MCF 10A (cell line): ENCODE data around the gene SAP30BP. TPM values are rescaled to one million over a fixed set of nuclear protein-coding genes. Genes with fewer than 3 reads are reported as not detected.

ENCODE experiments used
- BruUV-seq: library from RNA; stranded (reverse); fragments of 400-500 nt; replicated peaks from 2 replicates; lab custom pipeline; 2021; lab: Mats Ljungman, UMichigan
- CTCF ChIA-PET: fragments of 300-600 bp; sonication (Branson Sonifier 250); formaldehyde crosslinking; extraction: SDS; loops from one replicate; lab custom pipeline; 2021; ENCODE audit warnings: antibody characterized with exemption, inconsistent platforms; lab: Yijun Ruan, JAX
- POLR2A ChIA-PET: fragments of 300-600, 350-650 bp; sonication (Branson Sonifier 250); formaldehyde crosslinking; extraction: SDS; loops from one replicate; lab custom pipeline; 2020; ENCODE audit warnings: antibody characterized with exemption, inconsistent platforms; lab: Yijun Ruan, JAX
- DNase-seq: peaks from one replicate; pipeline ENCODE4 v3.0.0-alpha.2; 2018; ENCODE audit not compliant: unreplicated experiment
- H3K27ac Mint-ChIP-seq: one replicate; pipeline ENCODE4 v1.8.0; 2022; ENCODE audit warnings: mild to moderate bottlenecking, low read depth, mixed read lengths; ENCODE audit not compliant: unreplicated experiment
- H3K27me3 Mint-ChIP-seq: one replicate; pipeline ENCODE4 v1.8.0; 2022; ENCODE audit warnings: mixed read lengths; ENCODE audit not compliant: insufficient read depth, unreplicated experiment
- H3K36me3 Mint-ChIP-seq: one replicate; pipeline ENCODE4 v1.8.0; 2022; ENCODE audit warnings: mild to moderate bottlenecking, moderate library complexity, mixed read lengths; ENCODE audit not compliant: insufficient read depth, unreplicated experiment
- H3K4me1 Mint-ChIP-seq: one replicate; pipeline ENCODE4 v1.8.0; 2022; ENCODE audit warnings: mixed read lengths; ENCODE audit not compliant: insufficient read depth, unreplicated experiment
- H3K4me3 Mint-ChIP-seq: one replicate; pipeline ENCODE4 v1.8.0; 2022; ENCODE audit warnings: mild to moderate bottlenecking, moderate library complexity, mixed read lengths; ENCODE audit not compliant: unreplicated experiment
- H3K9me3 Mint-ChIP-seq: one replicate; pipeline ENCODE4 v1.8.0; 2022; ENCODE audit warnings: mixed read lengths; ENCODE audit not compliant: unreplicated experiment
- intact Hi-C: fragments of 100-400 bp; cut with micrococcal nuclease; formaldehyde crosslinking; loops from 2 replicates; pipeline ENCODE4 v1.14.1; 2022
- total RNA-seq: library from RNA; stranded (reverse); gene quantifications from 2 replicates; pipeline ENCODE4 v1.2.3, GENCODE V29; 2022
- TF ChIP-seq, protein P1 (sequence below): fragments of 200-600 bp; IDR thresholded peaks from one replicate; pipeline ENCODE4 v1.8.0; 2022; ENCODE audit warnings: antibody characterized with exemption, mild to moderate bottlenecking; ENCODE audit not compliant: unreplicated experiment

The SAP30BP gene
- total RNA-seq, 1 experiment from 2014 or later = 123 TPM

DNA sequence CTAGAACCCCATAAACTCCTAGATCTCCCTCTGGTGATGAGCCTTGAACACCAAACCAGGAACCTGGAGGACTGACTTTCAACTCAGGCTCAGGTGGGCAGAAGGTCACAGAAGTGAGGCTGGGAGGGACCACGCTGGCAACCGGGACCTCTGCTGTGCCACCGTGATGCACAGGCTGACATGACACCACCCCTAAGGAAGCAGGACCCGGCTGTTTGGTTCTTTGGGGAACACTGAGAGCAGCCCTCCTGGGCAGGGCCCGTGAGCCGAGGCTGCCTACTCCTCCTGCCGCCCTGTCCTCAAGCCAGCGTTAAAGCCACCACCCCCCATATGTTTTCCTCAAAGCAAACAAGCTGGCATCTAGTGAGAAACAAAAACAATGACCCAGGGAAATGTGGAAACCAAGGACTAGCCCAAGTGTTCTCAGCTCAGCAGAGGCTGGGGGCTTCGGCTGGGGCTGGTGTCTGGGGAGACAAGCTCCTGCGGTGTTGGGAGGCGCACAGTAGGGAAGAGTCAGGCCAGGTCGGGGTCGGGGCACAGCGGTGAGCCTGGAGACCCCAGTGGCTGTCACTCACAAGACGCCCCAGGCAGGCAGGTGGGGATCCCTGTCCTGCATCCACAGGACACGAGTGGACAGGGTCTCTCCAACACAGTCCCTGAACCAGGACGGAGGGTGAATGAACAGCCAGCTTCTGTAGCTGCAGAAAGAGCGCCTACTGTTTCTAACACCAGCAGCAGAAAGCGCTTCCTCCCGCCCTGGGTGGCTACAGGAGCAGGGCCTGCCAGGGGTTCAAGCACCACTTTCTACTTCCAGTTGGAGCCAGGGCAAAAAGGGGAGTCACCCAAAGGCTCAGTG lies 32.2 kb upstream of the SAP30BP start:
- POLR2A ChIA-PET = interaction anchor here (0.6 to 2.7 kb wide), 3 partner anchors 11 to 33 kb away, joined by 3 to 15 read pairs (median 13); no protein-coding TSS in a partner anchor
- H3K27me3 Mint-ChIP-seq = no peaks in the 10 kb centered on the region
- TF ChIP-seq, protein P1, sequence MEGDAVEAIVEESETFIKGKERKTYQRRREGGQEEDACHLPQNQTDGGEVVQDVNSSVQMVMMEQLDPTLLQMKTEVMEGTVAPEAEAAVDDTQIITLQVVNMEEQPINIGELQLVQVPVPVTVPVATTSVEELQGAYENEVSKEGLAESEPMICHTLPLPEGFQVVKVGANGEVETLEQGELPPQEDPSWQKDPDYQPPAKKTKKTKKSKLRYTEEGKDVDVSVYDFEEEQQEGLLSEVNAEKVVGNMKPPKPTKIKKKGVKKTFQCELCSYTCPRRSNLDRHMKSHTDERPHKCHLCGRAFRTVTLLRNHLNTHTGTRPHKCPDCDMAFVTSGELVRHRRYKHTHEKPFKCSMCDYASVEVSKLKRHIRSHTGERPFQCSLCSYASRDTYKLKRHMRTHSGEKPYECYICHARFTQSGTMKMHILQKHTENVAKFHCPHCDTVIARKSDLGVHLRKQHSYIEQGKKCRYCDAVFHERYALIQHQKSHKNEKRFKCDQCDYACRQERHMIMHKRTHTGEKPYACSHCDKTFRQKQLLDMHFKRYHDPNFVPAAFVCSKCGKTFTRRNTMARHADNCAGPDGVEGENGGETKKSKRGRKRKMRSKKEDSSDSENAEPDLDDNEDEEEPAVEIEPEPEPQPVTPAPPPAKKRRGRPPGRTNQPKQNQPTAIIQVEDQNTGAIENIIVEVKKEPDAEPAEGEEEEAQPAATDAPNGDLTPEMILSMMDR = no peak
- intact Hi-C loops = loop anchor here (10.0 kb wide), 1 partner anchor 210 kb away; no protein-coding TSS in a partner anchor
- BruUV-seq = no TSS peak
- no peak for DNase-seq
- peaks cover 10% of the 10 kb centered on the region for H3K4me1 Mint-ChIP-seq
- no peaks in the 10 kb centered on the region for H3K9me3 Mint-ChIP-seq
- no peak overlapping the region for H3K27ac Mint-ChIP-seq
- H3K36me3 Mint-ChIP-seq = peaks cover 19% of the 10 kb centered on the region
- no peak overlapping the region for H3K4me3 Mint-ChIP-seq
- CTCF ChIA-PET = interaction anchor here (0.6 to 3.9 kb wide), 8 partner anchors 11 to 268 kb away, joined by 3 to 75 read pairs (median 15); a partner anchor contains a TSS

GRCh38 chr17:75635610-75636202 lies 31.4 kb upstream of the SAP30BP start:
- no TSS peak for BruUV-seq
- peaks cover 10% of the 10 kb centered on the region for H3K4me1 Mint-ChIP-seq
- no peak for DNase-seq
- no peaks in the 10 kb centered on the region for H3K9me3 Mint-ChIP-seq
- TF ChIP-seq, protein P1 = no peak
- no peaks in the 10 kb centered on the region for H3K27me3 Mint-ChIP-seq
- no peak overlapping the region for H3K4me3 Mint-ChIP-seq
- intact Hi-C loops = loop anchor here (10.0 kb wide), 1 partner anchor 211 kb away; no protein-coding TSS in a partner anchor
- POLR2A ChIA-PET = interaction anchor here (1.2 kb wide), 1 partner anchor 14 kb away, joined by 4 read pairs; no protein-coding TSS in a partner anchor
- no peak overlapping the region for H3K27ac Mint-ChIP-seq
- H3K36me3 Mint-ChIP-seq = peaks cover 14% of the 10 kb centered on the region
- CTCF ChIA-PET = interaction anchor here (0.8 to 3.9 kb wide), 6 partner anchors 10 to 267 kb away, joined by 3 to 75 read pairs (median 5); a partner anchor contains a TSS

- Mint-ChIP-seq H3K9me3 (no peaks in the 10 kb centered on the region), H3K36me3 (peaks cover 7% of the 10 kb centered on the region), H3K4me1 (peaks cover 10% of the 10 kb centered on the region), H3K27me3 (no peaks in the 10 kb centered on the region), H3K27ac (no peak overlapping the region), H3K4me3 (no peak overlapping the region)
- CTCF ChIA-PET = interaction anchor here (0.6 to 1.6 kb wide), 6 partner anchors 9 to 111 kb away, joined by 3 to 7 read pairs (median 4); no protein-coding TSS in a partner anchor
- DNase-seq = no peak
- no TSS peak for BruUV-seq
- TF ChIP-seq, protein P1 = no peak
- intact Hi-C loops = loop anchor here (10.0 kb wide), 1 partner anchor 212 kb away; no protein-coding TSS in a partner anchor
- POLR2A ChIA-PET = interaction anchor here (1.2 kb wide), 1 partner anchor 15 kb away, joined by 4 read pairs; no protein-coding TSS in a partner anchor
Observed at GRCh38 chr17:75636381-75637142, 30.6 kb upstream of the SAP30BP start.
